CD14-positive monocyte (primary cell): ENCODE data around the gene KCNA1. TPM values are rescaled to one million over a fixed set of nuclear protein-coding genes. Genes with fewer than 3 reads are reported as not detected.

ENCODE experiments used
- DNase-seq, 3 donors: peaks; one replicate each; pipeline ENCODE4 v3.0.0-alpha.2; 2011 to 2022
- H2AFZ ChIP-seq: 2 replicates; pipeline ENCODE4 v1.6.0; 2012; ENCODE audit warnings: mild to moderate bottlenecking, low read depth, low read length, inconsistent platforms; ENCODE audit not compliant: insufficient read depth, poor library complexity, severe bottlenecking
- H3K27ac ChIP-seq, 2 donors: 1 replicate in 1 of 2; 2 replicates in 1 of 2; pipeline ENCODE4 v1.5.1; 2012 to 2013; ENCODE audit warnings: low read length in 2 of 2, control low read depth in 1 of 2, inconsistent platforms in 1 of 2, low read depth in 1 of 2, mild to moderate bottlenecking in 1 of 2
- H3K27me3 ChIP-seq, 2 donors: one replicate each; pipeline versions ENCODE4 v1.6.0 to v1.6.1; 2011 to 2013; ENCODE audit warnings: low read length in 2 of 2; ENCODE audit not compliant: control insufficient read depth in 2 of 2, insufficient read depth in 2 of 2
- H3K36me3 ChIP-seq, 2 donors: replicated peaks in 1 of 2; 1 replicate in 1 of 2; 2 replicates in 1 of 2; pipeline versions ENCODE4 v1.5.1 to v1.6.1; 2012 to 2013; ENCODE audit warnings: low read length in 2 of 2, control low read depth in 1 of 2, inconsistent platforms in 1 of 2, mild to moderate bottlenecking in 1 of 2; ENCODE audit not compliant: insufficient read depth in 2 of 2, control insufficient read depth in 1 of 2
- H3K4me1 ChIP-seq, 2 donors: 1 replicate in 1 of 2; 2 replicates in 1 of 2; pipeline versions ENCODE4 v1.5.1 to v1.6.1; 2012 to 2013; ENCODE audit warnings: low read length in 2 of 2, control low read depth in 1 of 2, inconsistent platforms in 1 of 2, mild to moderate bottlenecking in 1 of 2, moderate library complexity in 1 of 2; ENCODE audit not compliant: insufficient read depth in 2 of 2, control insufficient read depth in 1 of 2
- H3K4me2 ChIP-seq: replicated peaks from 2 replicates; pipeline ENCODE3; 2012; ENCODE audit warnings: low read length, moderate library complexity, mild to moderate bottlenecking; ENCODE audit not compliant: poor library complexity, severe bottlenecking; ENCODE audit errors: extremely low read depth
- H3K4me3 ChIP-seq, 3 experiments: fragments of 200-600 bp in 1 of 3; sonication (generic) in 1 of 3; replicated peaks in 1 of 3; 1 replicate in 2 of 3; 2 replicates in 1 of 3; pipeline ENCODE4 v1.5.1; 2011 to 2013; ENCODE audit warnings: low read length in 3 of 3, mild to moderate bottlenecking in 3 of 3, control low read depth in 2 of 3, low read depth in 2 of 3, inconsistent platforms in 1 of 3, moderate library complexity in 1 of 3
- H3K79me2 ChIP-seq: 2 replicates; pipeline ENCODE4 v1.6.0; 2012; ENCODE audit warnings: mild to moderate bottlenecking, control low read depth, inconsistent platforms, low read length, moderate library complexity; ENCODE audit not compliant: insufficient read depth
- H3K9ac ChIP-seq: 2 replicates; pipeline ENCODE4 v1.6.0; 2017; ENCODE audit warnings: low read length, mild to moderate bottlenecking; ENCODE audit not compliant: insufficient read depth, poor library complexity, severe bottlenecking
- H3K9me3 ChIP-seq, 2 donors: replicated peaks in 1 of 2; 1 replicate in 1 of 2; 2 replicates in 1 of 2; pipeline versions ENCODE4 v1.5.1 to v1.6.1; 2012 to 2013; ENCODE audit warnings: low read length in 2 of 2, control low read depth in 1 of 2; ENCODE audit not compliant: control insufficient read depth in 1 of 2, insufficient read depth in 1 of 2
- H4K20me1 ChIP-seq: 2 replicates; pipeline ENCODE4 v1.6.0; 2012; ENCODE audit warnings: mild to moderate bottlenecking, low read length, control low read depth, moderate library complexity; ENCODE audit not compliant: insufficient read depth
- H3K27ac Mint-ChIP-seq, 7 donors: one replicate each; pipeline ENCODE4 v1.8.0; 2020; ENCODE audit warnings: mild to moderate bottlenecking in 7 of 7, mixed read lengths in 7 of 7, moderate library complexity in 6 of 7, inconsistent platforms in 2 of 7
- H3K27me3 Mint-ChIP-seq, 3 donors: one replicate each; pipeline ENCODE4 v1.8.0; 2021 to 2022; ENCODE audit warnings: low read depth in 3 of 3, mild to moderate bottlenecking in 3 of 3, mixed read lengths in 3 of 3, moderate library complexity in 3 of 3, inconsistent platforms in 1 of 3
- H3K36me3 Mint-ChIP-seq, 2 donors: one replicate each; pipeline ENCODE4 v1.8.0; 2020; ENCODE audit warnings: mixed read lengths in 2 of 2, inconsistent platforms in 1 of 2, mild to moderate bottlenecking in 1 of 2
- H3K4me1 Mint-ChIP-seq: one replicate; pipeline ENCODE4 v1.8.0; 2020; ENCODE audit warnings: mild to moderate bottlenecking, mixed read lengths
- H3K4me3 Mint-ChIP-seq, 2 donors: one replicate each; pipeline ENCODE4 v1.8.0; 2020; ENCODE audit warnings: mild to moderate bottlenecking in 2 of 2, mixed read lengths in 2 of 2, moderate library complexity in 1 of 2
- H3K9me3 Mint-ChIP-seq, 7 donors: one replicate each; pipeline ENCODE4 v1.8.0; 2020 to 2022; ENCODE audit warnings: mixed read lengths in 7 of 7, mild to moderate bottlenecking in 6 of 7, moderate library complexity in 6 of 7, inconsistent platforms in 2 of 7
- WGBS: methylation state at CpG from one replicate; pipeline ENCODE4 v1.1.5; 2013; ENCODE audit warnings: missing lambda C conversion rate; ENCODE audit not compliant: insufficient coverage; 5-methylcytosine and 5-hydroxymethylcytosine counted together
- intact Hi-C, 2 donors: fragments of 100-400 bp; cut with micrococcal nuclease; formaldehyde crosslinking; loops; one replicate each; pipeline versions ENCODE4 v1.15.0 to v1.15.1; 2023
- polyA plus RNA-seq, 3 donors: library from polyadenylated mRNA; depleted of rRNA in 1 of 3; unstranded in 2 of 3; stranded (reverse) in 1 of 3; fragments of 300-500 nt in 2 of 3; fragments of >200 nt in 1 of 3; fragmentation: Illumina TruSeq in 2 of 3; gene quantifications; 1 replicate in 2 of 3; 2 replicates in 1 of 3; pipeline ENCODE4 v1.2.3, GENCODE V29; 2012 to 2021
- TF ChIP-seq, protein P1 (sequence below): fragments of 200-600 bp; IDR thresholded peaks from one replicate; pipeline ENCODE4 v1.8.0; 2022; ENCODE audit warnings: antibody characterized with exemption, mild to moderate bottlenecking

KCNA1 gene
- polyA plus RNA-seq, 3 donors, result not detected

DNA sequence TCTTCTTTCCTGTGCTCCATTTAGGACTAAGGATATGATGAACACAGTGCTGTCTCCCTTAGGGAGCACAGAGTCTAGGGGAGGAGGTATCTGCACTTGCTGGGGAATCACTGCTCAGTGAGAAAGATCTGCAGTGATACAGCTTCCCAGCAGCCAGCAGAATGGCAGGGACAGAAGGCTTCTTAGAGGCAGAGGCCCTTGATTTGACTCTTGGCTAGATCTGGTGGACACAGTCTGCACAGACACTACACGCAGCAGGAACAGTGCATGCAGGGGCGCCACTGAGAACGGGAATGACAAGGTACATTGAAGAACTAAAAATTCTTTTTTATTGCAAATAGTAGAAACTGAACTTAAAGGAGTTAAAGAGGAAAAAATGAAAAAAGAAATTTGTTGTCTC, 51.6 kb downstream of the KCNA1 start:
- no CpG with 5 or more reads among the region's 3 CpGs for WGBS

GRCh38 chr12:4962539-4963486, 53.1 kb downstream of the KCNA1 start:
- no peaks in the 10 kb centered on the region for H3K9me3 ChIP-seq
- no peaks in the 10 kb centered on the region for H3K27me3 ChIP-seq
- H3K4me2 ChIP-seq, result no peak overlapping the region
- 76% methylated on average over 13 of the region's 17 CpGs for WGBS
- H3K4me3 ChIP-seq, result no peak overlapping the region
- no peaks in the 10 kb centered on the region for H4K20me1 ChIP-seq
- Mint-ChIP-seq H3K27ac (peak overlapping the region in 1 of 7 donors; percentile 49), H3K36me3 (no peaks in the 10 kb centered on the region), H3K27me3 (peaks cover 11 to 17% (median 13%) of the 10 kb centered on the region in 3 donors), H3K9me3 (peaks cover 0 to 2% (median 0%) of the 10 kb centered on the region in 7 donors), H3K4me1 (no peaks in the 10 kb centered on the region), H3K4me3 (no peak overlapping the region)
- H3K4me1 ChIP-seq, result no peaks in the 10 kb centered on the region
- intact Hi-C loops, result no loop called here
- H3K36me3 ChIP-seq, result no peaks in the 10 kb centered on the region
- H2AFZ ChIP-seq, result no peak overlapping the region
- no peak overlapping the region for H3K9ac ChIP-seq
- no peaks in the 10 kb centered on the region for H3K79me2 ChIP-seq
- H3K27ac ChIP-seq, result no peak overlapping the region
- TF ChIP-seq, protein P1, sequence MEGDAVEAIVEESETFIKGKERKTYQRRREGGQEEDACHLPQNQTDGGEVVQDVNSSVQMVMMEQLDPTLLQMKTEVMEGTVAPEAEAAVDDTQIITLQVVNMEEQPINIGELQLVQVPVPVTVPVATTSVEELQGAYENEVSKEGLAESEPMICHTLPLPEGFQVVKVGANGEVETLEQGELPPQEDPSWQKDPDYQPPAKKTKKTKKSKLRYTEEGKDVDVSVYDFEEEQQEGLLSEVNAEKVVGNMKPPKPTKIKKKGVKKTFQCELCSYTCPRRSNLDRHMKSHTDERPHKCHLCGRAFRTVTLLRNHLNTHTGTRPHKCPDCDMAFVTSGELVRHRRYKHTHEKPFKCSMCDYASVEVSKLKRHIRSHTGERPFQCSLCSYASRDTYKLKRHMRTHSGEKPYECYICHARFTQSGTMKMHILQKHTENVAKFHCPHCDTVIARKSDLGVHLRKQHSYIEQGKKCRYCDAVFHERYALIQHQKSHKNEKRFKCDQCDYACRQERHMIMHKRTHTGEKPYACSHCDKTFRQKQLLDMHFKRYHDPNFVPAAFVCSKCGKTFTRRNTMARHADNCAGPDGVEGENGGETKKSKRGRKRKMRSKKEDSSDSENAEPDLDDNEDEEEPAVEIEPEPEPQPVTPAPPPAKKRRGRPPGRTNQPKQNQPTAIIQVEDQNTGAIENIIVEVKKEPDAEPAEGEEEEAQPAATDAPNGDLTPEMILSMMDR, result no peak
- no peak for DNase-seq

More for the DNA sequence above, 51.6 kb downstream of the KCNA1 start:
- intact Hi-C loops, result no loop called here
- Histone ChIP-seq H3K9ac (no peak overlapping the region), H4K20me1 (no peaks in the 10 kb centered on the region), H3K36me3 (no peaks in the 10 kb centered on the region), H3K79me2 (no peaks in the 10 kb centered on the region), H3K4me1 (no peaks in the 10 kb centered on the region), H2AFZ (no peak overlapping the region), H3K27me3 (no peaks in the 10 kb centered on the region), H3K4me3 (no peak overlapping the region), H3K4me2 (no peak overlapping the region), H3K27ac (no peak overlapping the region), H3K9me3 (no peaks in the 10 kb centered on the region)
- DNase-seq, result no peak
- H3K4me3 Mint-ChIP-seq, result no peak overlapping the region
- H3K36me3 Mint-ChIP-seq, result no peaks in the 10 kb centered on the region
- no peaks in the 10 kb centered on the region for H3K4me1 Mint-ChIP-seq
- TF ChIP-seq, protein P1, result no peak
- H3K27me3 Mint-ChIP-seq, result peaks cover 11 to 19% (median 18%) of the 10 kb centered on the region in 3 donors
- peaks cover 0 to 2% (median 0%) of the 10 kb centered on the region in 7 donors for H3K9me3 Mint-ChIP-seq
- no peak overlapping the region for H3K27ac Mint-ChIP-seq

Other genes with a start within 250 kb of the KCNA1 start
- under 1 TPM in 1 of 3 donors, not detected in 2; 0.04 TPM for gene GALNT8, start 189.5 kb upstream of the KCNA1 start, polyA plus RNA-seq
- not detected for gene KCNA5, start 134.0 kb downstream of the KCNA1 start, polyA plus RNA-seq